IPS-NIHi11 (cell line): ENCODE measurements around the gene PRRG1.
"Not testable (repeated sequence)": the region's sequence is repeated elsewhere in the genome, so short reads cannot be mapped to it uniquely, and the experiment has no call there.

Experiments used
- DNase-seq: peaks from one replicate; pipeline ENCODE4 v3.0.0; 2012; ENCODE audit warnings: mixed read lengths, low spot score

Gene PRRG1

GRCh38 chrX:37472836-37473235, 123.7 kb downstream of the PRRG1 start:
- DNase-seq, result no peak

DNA sequence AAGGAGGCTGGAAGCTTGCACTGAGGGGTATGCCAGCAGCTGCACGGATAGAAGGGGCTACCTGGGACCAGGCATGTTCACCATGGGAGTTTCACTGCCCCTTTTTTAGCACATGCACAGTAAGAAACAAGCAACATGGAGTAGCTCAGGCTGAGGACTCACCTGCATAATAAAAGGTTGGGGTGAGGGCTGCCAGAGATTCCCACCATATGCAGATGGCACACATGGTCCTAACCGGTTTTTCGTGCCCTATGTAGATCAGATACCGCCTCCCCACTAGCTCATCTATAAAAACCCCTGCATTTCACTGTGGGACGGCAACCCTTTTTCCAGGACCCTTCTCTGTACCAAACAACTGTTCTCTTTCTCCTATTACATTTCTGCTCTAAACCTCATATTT, 125.3 kb downstream of the PRRG1 start:
- DNase-seq, result no peak

GRCh38 chrX:37476571-37477170, 127.5 kb downstream of the PRRG1 start:
- DNase-seq, result peak; percentile 30

- not testable (repeated sequence) for DNase-seq
Observed at GRCh38 chrX:37484335-37484734, 135.2 kb downstream of the PRRG1 start.

- DNase-seq, result no peak
Observed at GRCh38 chrX:37485429-37485828, 136.3 kb downstream of the PRRG1 start.

DNA sequence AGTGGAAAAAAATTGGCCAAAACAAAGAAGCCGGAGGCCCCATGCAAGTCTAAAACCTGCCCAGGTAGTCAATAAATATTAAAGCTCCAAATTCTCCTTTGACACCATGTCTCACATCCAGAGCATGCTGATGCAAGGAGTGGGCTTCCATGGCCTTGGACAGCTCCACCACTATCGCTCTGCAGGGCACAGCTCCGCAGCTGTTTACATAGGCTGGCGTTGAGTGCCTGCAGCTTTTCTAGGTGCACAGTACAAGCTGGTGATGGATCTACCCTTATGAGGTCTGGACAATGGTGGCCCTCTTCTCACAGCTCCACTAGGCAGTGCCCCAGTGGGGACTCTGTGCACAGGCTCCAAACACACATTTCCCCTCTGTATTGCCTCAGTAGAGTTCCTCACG, 138.1 kb downstream of the PRRG1 start:
- no peak for DNase-seq

GRCh38 chrX:37488323-37488722, 139.2 kb downstream of the PRRG1 start:
- DNase-seq, result no peak

DNA sequence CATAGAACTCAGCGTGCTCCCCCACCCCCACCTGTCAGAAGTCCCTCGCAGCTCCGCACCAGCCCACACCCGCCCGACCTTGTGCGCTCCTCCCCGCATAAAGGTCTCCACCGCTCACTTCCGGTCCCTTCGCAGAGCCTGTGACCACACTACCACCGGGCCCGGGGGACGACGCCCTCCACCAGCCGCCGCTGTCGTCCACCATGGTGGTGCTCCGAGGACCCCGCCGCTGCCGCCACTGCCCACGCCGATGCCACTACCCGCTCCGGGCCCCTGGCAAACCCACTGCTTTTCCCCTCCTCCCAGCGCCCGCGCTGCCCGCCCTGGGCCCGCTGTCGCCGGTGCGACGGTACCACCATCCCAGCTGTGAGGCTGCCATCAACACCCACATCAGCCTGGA, 142.5 kb downstream of the PRRG1 start:
- no peak for DNase-seq

GRCh38 chrX:37495760-37496159, 146.6 kb downstream of the PRRG1 start:
- DNase-seq, result peak; percentile 11

GRCh38 chrX:37497126-37497525, 148.0 kb downstream of the PRRG1 start:
- DNase-seq, result not testable (repeated sequence)

GRCh38 chrX:37498323-37498722, 149.2 kb downstream of the PRRG1 start:
- not testable (repeated sequence) for DNase-seq

- DNase-seq, result not testable (repeated sequence)
Observed at GRCh38 chrX:37499649-37500048, 150.5 kb downstream of the PRRG1 start.

DNA sequence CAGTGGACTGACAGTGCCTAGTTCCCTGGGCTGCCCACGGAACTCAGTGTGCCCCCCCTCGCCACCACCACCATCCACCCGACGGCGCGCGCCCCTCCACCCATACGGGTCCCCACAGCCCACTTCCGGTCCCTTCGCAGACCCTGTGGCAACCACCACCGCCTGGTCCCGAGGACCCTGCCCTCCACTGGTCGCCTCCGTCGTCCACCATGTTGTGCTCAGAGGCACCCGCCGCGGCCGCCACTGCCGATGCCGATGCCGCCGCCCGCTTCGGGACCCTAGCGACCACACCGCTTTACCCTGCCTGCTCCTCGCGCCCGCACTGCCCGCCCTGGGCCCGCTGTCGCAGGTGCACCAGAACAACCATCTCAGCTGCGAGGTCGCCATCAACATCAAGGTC, 155.8 kb downstream of the PRRG1 start:
- no peak for DNase-seq
